Measurements from ENCODE around the gene GNAO1.

Gene GNAO1

GRCh38 chr16:56262551-56263245 lies 71.4 kb downstream of the GNAO1 start:
- Mint-ChIP-seq H3K27me3 (no peaks in the 10 kb centered on the region), H3K27ac (no peak overlapping the region), H3K36me3 (no peaks in the 10 kb centered on the region), H3K4me1 (ENCODE audit: low read depth) (peaks cover 19% of the 10 kb centered on the region), H3K9me3 (ENCODE audit: low read depth) (no peaks in the 10 kb centered on the region), H3K4me3 (no peak overlapping the region)

- Mint-ChIP-seq H3K27ac (no peak overlapping the region), H3K9me3 (ENCODE audit: low read depth) (no peaks in the 10 kb centered on the region), H3K4me3 (no peak overlapping the region), H3K4me1 (ENCODE audit: low read depth) (peaks cover 19% of the 10 kb centered on the region), H3K36me3 (no peaks in the 10 kb centered on the region), H3K27me3 (no peaks in the 10 kb centered on the region)
Observed at GRCh38 chr16:56263711-56264608, 72.7 kb downstream of the GNAO1 start.

GRCh38 chr16:56264609-56264972 lies 73.3 kb downstream of the GNAO1 start:
- peaks cover 19% of the 10 kb centered on the region for H3K4me1 Mint-ChIP-seq (ENCODE audit: low read depth)
- no peaks in the 10 kb centered on the region for H3K9me3 Mint-ChIP-seq (ENCODE audit: low read depth)
- H3K36me3 Mint-ChIP-seq = no peaks in the 10 kb centered on the region
- H3K27ac Mint-ChIP-seq = no peak overlapping the region
- H3K4me3 Mint-ChIP-seq = no peak overlapping the region
- peaks cover 1% of the 10 kb centered on the region for H3K27me3 Mint-ChIP-seq

GRCh38 chr16:56265184-56265583 lies 73.9 kb downstream of the GNAO1 start:
- H3K27me3 Mint-ChIP-seq = peaks cover 1% of the 10 kb centered on the region
- no peaks in the 10 kb centered on the region for H3K36me3 Mint-ChIP-seq
- H3K27ac Mint-ChIP-seq = no peak overlapping the region
- H3K9me3 Mint-ChIP-seq (ENCODE audit: low read depth) = no peaks in the 10 kb centered on the region
- peaks cover 19% of the 10 kb centered on the region for H3K4me1 Mint-ChIP-seq (ENCODE audit: low read depth)
- H3K4me3 Mint-ChIP-seq = no peak overlapping the region

GRCh38 chr16:56265746-56266145 lies 74.5 kb downstream of the GNAO1 start:
- H3K27ac Mint-ChIP-seq = no peak overlapping the region
- peaks cover 19% of the 10 kb centered on the region for H3K4me1 Mint-ChIP-seq (ENCODE audit: low read depth)
- H3K4me3 Mint-ChIP-seq = no peak overlapping the region
- peaks cover 1% of the 10 kb centered on the region for H3K27me3 Mint-ChIP-seq
- no peaks in the 10 kb centered on the region for H3K9me3 Mint-ChIP-seq (ENCODE audit: low read depth)
- no peaks in the 10 kb centered on the region for H3K36me3 Mint-ChIP-seq

DNA sequence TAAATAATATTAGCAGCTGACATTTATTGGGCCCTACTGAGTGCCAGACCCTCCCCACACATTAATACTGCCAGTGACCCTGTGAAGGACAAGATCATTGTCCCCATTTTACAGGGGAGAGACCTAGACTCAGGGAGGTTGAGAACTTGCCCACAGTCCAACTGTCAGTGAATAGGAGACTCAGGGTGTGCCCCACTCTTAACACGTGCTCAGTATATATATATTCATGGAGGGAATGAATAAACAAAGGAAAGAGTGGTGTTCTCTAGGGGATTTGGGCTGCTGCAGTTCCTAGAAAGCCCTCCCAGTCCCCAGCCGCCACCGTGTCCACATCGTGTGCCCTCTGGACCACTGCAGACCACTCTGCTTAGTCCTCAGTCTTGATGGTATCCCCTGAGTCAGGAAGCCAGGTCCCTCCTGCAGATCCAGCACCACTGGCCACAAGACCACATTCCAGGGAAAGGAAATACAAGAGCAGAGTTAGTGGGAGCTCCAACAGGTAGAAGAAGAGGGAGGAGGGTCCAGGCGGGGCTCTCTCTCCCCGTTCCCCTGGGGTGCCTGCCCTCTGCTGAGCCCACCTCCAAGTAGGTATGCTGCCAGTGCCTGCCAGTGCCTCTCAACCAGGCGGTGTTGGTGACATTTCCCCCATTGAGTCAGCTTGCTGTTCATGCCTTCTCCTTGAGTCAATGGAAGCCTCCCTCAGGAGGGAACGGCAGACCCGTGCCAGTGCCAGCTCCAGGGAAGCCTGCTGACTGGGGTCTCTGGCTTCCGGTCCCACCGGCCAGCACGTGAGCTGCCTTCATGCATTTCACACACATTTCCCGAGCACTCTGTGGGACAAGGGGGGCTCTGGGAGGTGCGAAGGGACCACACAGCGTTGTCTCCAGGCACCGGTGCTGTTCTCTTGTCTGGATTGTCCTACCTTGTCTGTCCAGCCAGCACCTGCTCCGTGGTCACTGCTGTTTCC lies 75.6 kb downstream of the GNAO1 start:
- H3K36me3 Mint-ChIP-seq = no peaks in the 10 kb centered on the region
- no peak overlapping the region for H3K4me3 Mint-ChIP-seq
- H3K9me3 Mint-ChIP-seq (ENCODE audit: low read depth) = no peaks in the 10 kb centered on the region
- peaks cover 1% of the 10 kb centered on the region for H3K27me3 Mint-ChIP-seq
- peaks cover 13% of the 10 kb centered on the region for H3K4me1 Mint-ChIP-seq (ENCODE audit: low read depth)
- no peak overlapping the region for H3K27ac Mint-ChIP-seq

DNA sequence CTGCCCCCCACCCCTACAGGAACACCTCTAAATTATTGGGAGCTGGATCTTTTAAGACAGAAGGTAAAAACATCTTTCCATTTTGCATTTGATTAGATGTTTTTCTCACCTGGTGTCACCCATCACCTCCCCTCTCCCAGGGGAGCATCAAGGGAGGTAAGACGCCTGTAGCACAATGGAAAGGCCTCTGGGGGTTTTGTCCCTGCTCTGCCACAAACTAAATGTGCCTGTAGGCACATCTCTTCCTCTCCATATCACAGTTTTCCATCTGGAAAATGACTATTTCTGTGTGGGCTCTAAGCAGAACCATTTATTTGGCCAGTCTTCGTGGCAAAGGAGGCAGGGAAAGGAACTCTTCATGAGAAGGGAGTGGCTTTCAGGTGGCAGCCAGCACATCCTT lies 76.6 kb downstream of the GNAO1 start:
- H3K4me3 Mint-ChIP-seq = no peak overlapping the region
- H3K4me1 Mint-ChIP-seq (ENCODE audit: low read depth) = peaks cover 3% of the 10 kb centered on the region
- peaks cover 1% of the 10 kb centered on the region for H3K27me3 Mint-ChIP-seq
- no peak overlapping the region for H3K27ac Mint-ChIP-seq
- no peaks in the 10 kb centered on the region for H3K9me3 Mint-ChIP-seq (ENCODE audit: low read depth)
- H3K36me3 Mint-ChIP-seq = no peaks in the 10 kb centered on the region

GRCh38 chr16:56268799-56269198 lies 77.5 kb downstream of the GNAO1 start:
- no peaks in the 10 kb centered on the region for H3K9me3 Mint-ChIP-seq (ENCODE audit: low read depth)
- no peak overlapping the region for H3K27ac Mint-ChIP-seq
- H3K4me3 Mint-ChIP-seq = no peak overlapping the region
- no peaks in the 10 kb centered on the region for H3K4me1 Mint-ChIP-seq (ENCODE audit: low read depth)
- H3K27me3 Mint-ChIP-seq = peaks cover 1% of the 10 kb centered on the region
- H3K36me3 Mint-ChIP-seq = no peaks in the 10 kb centered on the region

DNA sequence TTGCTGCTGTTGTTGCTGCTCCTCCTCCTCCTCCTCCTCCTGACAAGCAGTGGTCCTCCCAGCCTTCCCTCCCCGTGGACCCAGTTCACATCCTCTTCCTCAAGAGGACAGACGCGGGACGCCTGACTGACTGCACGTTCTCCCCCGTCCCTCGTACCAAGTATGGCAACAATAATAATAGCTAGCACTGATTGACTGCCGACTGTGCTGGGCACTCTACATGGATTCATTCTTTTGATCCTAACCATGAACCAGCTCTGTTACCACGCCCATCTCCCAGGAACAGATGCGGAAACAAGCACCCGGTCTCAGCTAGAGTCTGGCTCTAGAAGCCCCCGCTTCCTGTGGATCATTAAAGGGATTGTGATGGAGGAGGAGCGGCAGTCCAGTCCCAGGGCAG lies 78.0 kb downstream of the GNAO1 start:
- no peak overlapping the region for H3K27ac Mint-ChIP-seq
- H3K36me3 Mint-ChIP-seq = no peaks in the 10 kb centered on the region
- no peaks in the 10 kb centered on the region for H3K4me1 Mint-ChIP-seq (ENCODE audit: low read depth)
- no peak overlapping the region for H3K4me3 Mint-ChIP-seq
- no peaks in the 10 kb centered on the region for H3K9me3 Mint-ChIP-seq (ENCODE audit: low read depth)
- peaks cover 4% of the 10 kb centered on the region for H3K27me3 Mint-ChIP-seq

DNA sequence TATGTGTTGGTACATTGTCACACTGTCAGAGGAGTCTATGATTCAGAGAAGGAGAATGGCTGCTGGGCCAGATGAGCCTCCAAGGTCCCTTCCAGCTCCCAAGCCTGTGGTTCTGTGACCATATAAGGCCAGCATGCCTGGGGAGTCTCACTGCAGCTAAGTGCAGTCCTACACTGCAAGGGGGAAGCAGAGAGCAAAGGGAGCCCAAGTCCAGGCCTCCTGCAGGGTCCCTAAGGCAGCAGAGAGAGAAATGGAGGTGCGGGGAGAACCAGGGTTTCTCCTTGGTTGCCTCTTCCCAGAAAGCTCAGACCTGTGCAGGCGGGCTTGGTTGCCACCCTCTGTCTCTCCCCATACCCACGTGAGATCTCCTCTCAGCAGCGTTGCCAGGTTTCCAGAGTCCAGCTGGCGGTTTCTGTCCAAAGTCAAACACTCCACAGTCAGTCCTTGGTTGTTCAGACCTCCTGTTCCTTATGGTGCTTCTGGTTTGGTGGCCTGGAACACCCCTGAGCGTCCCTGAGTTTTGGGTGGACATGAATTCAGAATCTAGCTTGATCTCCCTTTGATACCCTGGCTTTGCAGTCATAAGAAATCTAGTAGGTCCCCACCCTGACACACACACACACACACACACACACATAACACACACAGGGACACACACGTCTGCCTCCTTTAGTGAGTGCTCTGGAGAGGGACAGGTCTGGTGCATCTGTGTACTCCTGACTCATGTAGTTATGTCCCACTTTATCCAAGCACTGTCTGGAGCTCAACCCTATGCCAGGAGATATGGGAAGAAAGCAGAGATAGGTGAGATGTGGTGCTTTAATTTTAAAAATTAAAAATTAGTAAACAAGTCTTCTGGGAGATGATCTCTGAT lies 78.8 kb downstream of the GNAO1 start:
- Mint-ChIP-seq H3K36me3 (no peaks in the 10 kb centered on the region), H3K9me3 (ENCODE audit: low read depth) (no peaks in the 10 kb centered on the region), H3K4me3 (no peak overlapping the region), H3K4me1 (ENCODE audit: low read depth) (no peaks in the 10 kb centered on the region), H3K27ac (no peak overlapping the region), H3K27me3 (peaks cover 7% of the 10 kb centered on the region)

DNA sequence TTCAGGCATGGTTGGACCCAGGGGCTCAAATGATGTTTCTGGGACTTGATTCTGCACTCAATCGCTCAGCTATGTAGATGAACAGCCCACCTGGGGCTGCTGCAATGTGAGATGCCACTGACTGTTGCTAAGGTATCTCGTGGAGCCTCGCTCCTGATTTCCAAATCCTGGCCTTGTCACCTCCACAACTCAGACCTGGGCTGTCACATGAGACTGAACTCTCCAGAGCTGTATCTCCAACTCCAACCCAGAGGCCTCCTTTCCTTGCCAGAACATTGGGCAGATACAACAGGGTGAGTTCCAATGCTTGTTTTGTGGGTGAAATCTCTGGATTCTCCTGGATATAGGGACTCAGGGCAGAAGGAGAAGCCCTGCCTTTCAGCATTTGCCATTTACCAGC lies 79.5 kb downstream of the GNAO1 start:
- Mint-ChIP-seq H3K9me3 (ENCODE audit: low read depth) (no peaks in the 10 kb centered on the region), H3K4me3 (no peak overlapping the region), H3K27me3 (peaks cover 10% of the 10 kb centered on the region), H3K4me1 (ENCODE audit: low read depth) (no peaks in the 10 kb centered on the region), H3K36me3 (no peaks in the 10 kb centered on the region), H3K27ac (no peak overlapping the region)

DNA sequence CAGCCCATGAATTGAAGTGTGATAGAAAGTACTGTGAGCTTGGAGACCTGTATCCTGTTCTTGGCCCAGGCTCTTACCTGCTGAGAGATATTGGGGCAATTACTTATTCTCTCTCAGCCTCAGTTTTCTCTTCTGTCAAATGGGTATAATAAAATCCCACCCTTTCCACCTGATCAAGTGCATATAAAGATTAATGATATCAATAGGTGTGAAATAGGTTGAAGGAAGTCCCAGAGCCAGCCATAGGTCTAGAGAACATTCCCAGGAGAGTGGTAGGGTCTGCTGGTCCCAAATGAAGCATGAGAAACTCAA lies 81.2 kb downstream of the GNAO1 start:
- Mint-ChIP-seq H3K4me1 (ENCODE audit: low read depth) (no peaks in the 10 kb centered on the region), H3K9me3 (ENCODE audit: low read depth) (no peaks in the 10 kb centered on the region), H3K36me3 (no peaks in the 10 kb centered on the region), H3K4me3 (no peak overlapping the region), H3K27ac (no peak overlapping the region), H3K27me3 (peaks cover 12% of the 10 kb centered on the region)

DNA sequence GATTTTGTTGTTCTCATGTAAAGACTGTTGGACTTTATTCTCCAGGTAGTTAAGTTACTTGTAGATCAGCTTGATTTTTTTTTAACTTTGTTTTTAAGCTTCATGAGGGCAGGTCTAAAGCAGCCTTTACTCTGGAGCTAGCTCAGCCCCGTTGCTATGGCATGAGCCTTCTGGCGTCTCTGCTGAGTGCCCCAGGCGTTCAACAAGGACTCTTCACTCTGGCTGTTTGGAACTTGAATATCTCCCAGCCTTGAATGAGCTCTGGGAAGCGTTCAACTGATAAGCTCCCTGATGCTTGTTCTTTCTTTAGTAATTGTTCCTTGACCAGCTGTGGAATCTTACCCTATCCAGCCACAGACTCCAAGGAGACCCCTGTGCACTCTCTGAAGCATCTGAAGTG lies 82.3 kb downstream of the GNAO1 start:
- Mint-ChIP-seq H3K27ac (no peak overlapping the region), H3K4me3 (no peak overlapping the region), H3K9me3 (ENCODE audit: low read depth) (no peaks in the 10 kb centered on the region), H3K36me3 (no peaks in the 10 kb centered on the region), H3K27me3 (peaks cover 12% of the 10 kb centered on the region), H3K4me1 (ENCODE audit: low read depth) (peaks cover 2% of the 10 kb centered on the region)

DNA sequence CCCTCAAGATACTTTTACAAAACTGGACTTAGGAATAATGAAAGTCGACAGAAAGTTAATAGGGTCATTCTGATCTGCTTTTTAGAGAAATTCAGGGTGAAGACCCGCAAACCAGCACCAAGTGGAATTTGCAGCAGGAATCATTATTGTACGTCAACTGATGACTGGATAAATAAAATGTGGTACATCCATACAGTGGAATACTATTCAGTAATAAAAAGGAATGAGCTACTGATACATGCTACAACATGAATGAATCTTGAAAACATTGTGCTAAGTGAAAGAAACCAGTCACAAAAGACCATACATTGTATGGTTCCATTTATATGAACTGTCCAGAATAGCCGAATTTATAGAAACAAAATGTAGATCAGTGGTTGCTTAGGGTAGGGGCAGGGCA lies 83.1 kb downstream of the GNAO1 start:
- Mint-ChIP-seq H3K36me3 (no peaks in the 10 kb centered on the region), H3K9me3 (ENCODE audit: low read depth) (no peaks in the 10 kb centered on the region), H3K4me3 (no peak overlapping the region), H3K4me1 (ENCODE audit: low read depth) (peaks cover 7% of the 10 kb centered on the region), H3K27me3 (peaks cover 11% of the 10 kb centered on the region), H3K27ac (no peak overlapping the region)
